Spleen (tissue), 7 donors: ENCODE results near the gene C14orf180.

ENCODE experiments used
- CTCF ChIP-seq, 11 experiments: fragments of 200-600 bp in 7 of 11; fragments of 450-650 bp in 4 of 11; sonication (generic) in 4 of 11; IDR thresholded peaks in 8 of 11; conservative IDR thresholded peaks in 3 of 11; 1 replicate in 7 of 11; 2 replicates in 4 of 11; pipeline versions ENCODE4 v1.4.0 to v1.8.0; 2016 to 2021; ENCODE audit warnings: antibody characterized with exemption in 11 of 11, inconsistent platforms in 4 of 11, mild to moderate bottlenecking in 1 of 11
- POLR2A ChIP-seq, 3 donors: fragments of 450-650 bp; IDR thresholded peaks; one replicate each; pipeline ENCODE4 v1.5.1; 2017; ENCODE audit warnings: antibody characterized with exemption in 3 of 3, mild to moderate bottlenecking in 1 of 3
- POLR2AphosphoS5 ChIP-seq, 3 donors: sonication (generic); formaldehyde crosslinking; IDR thresholded peaks; one replicate each; pipeline ENCODE4 v1.5.1; 2017; ENCODE audit warnings: antibody characterized with exemption in 3 of 3
- donor health status: DM: no; HTN: no; CAD: no; lungs with moderate emphysema.
- donor health status: DM: no; HTN: no; CAD: no.
- donor health status: DM: no; HTN: no; CAD: no.

- TF ChIP-seq POLR2A (IDR thresholded peaks at IDR 0.05) (no peak), CTCF (IDR thresholded peaks at IDR 0.05 in 8 of 11, conservative IDR thresholded peaks at IDR 0.05 in 3 of 11) (no peak), POLR2AphosphoS5 (IDR thresholded peaks at IDR 0.05) (no peak)
Measured at GRCh38 chr14:104582005-104582404, 2.4 kb downstream of the C14orf180 start.
